Neural cell (in vitro differentiated cells): Measurements from ENCODE around the gene EVPLL.

Source experiments
- CTCF ChIP-seq: fragments of 450-650 bp; IDR thresholded peaks from 2 replicates; pipeline ENCODE4 v1.5.1; 2014; ENCODE audit warnings: antibody characterized with exemption, mild to moderate bottlenecking, moderate library complexity; ENCODE audit not compliant: poor library complexity, severe bottlenecking
- EP300 ChIP-seq: fragments of 450-650 bp; conservative IDR thresholded peaks from 2 replicates; pipeline ENCODE4 v1.6.1; 2014; ENCODE audit warnings: antibody characterized with exemption, mild to moderate bottlenecking, moderate library complexity; ENCODE audit not compliant: poor library complexity, severe bottlenecking
- POLR2AphosphoS5 ChIP-seq: IDR thresholded peaks from 2 replicates; pipeline ENCODE4 v1.6.1; 2012

- no peak for TF ChIP-seq CTCF
- no peak for TF ChIP-seq EP300
- no peak for TF ChIP-seq POLR2AphosphoS5
Measured at GRCh38 chr17:18356624-18357023, 21.0 kb upstream of the EVPLL start.
